HK-2 (cell line): ENCODE data around the gene RNASEH2B.
A peak's percentile ranks its signal among the peaks of the same experiment; 100 is the strongest.

Source experiments
- DNase-seq: peaks from one replicate; pipeline ENCODE4 v3.0.0-alpha.2; 2018; ENCODE audit not compliant: unreplicated experiment

Gene RNASEH2B

GRCh38 chr13:50907781-50908180 lies 1.8 kb upstream of the RNASEH2B start:
- no peak for DNase-seq

GRCh38 chr13:50908371-50908770 lies 1.2 kb upstream of the RNASEH2B start:
- DNase-seq: no peak

- peak; percentile 54 for DNase-seq
These were observed 854 bp downstream of the RNASEH2B start for GRCh38 chr13:50910485-50910805.

- DNase-seq: no peak
These were observed 1.6 kb downstream of the RNASEH2B start for GRCh38 chr13:50911081-50911631.

- DNase-seq: peak; percentile 71
These were observed 2.6 kb downstream of the RNASEH2B start for GRCh38 chr13:50911937-50912795.

GRCh38 chr13:50912851-50913250 lies 3.3 kb downstream of the RNASEH2B start:
- DNase-seq: no peak

- DNase-seq: no peak
These were observed 4.6 kb downstream of the RNASEH2B start for GRCh38 chr13:50914176-50914700.

GRCh38 chr13:50914848-50915247 lies 5.3 kb downstream of the RNASEH2B start:
- no peak for DNase-seq

GRCh38 chr13:50915565-50915964 lies 6.0 kb downstream of the RNASEH2B start:
- DNase-seq: no peak

- DNase-seq: no peak
These were observed 7.2 kb downstream of the RNASEH2B start for GRCh38 chr13:50916701-50917184.

- DNase-seq: no peak
These were observed 8.0 kb downstream of the RNASEH2B start for GRCh38 chr13:50917572-50917971.

- DNase-seq: no peak
These were observed 9.0 kb downstream of the RNASEH2B start for GRCh38 chr13:50918567-50918966.

- no peak for DNase-seq
These were observed 9.7 kb downstream of the RNASEH2B start for GRCh38 chr13:50919277-50919676.

GRCh38 chr13:50921706-50922105 lies 12.1 kb downstream of the RNASEH2B start:
- DNase-seq: no peak

GRCh38 chr13:50923272-50923671 lies 13.7 kb downstream of the RNASEH2B start:
- no peak for DNase-seq

- no peak for DNase-seq
These were observed 14.4 kb downstream of the RNASEH2B start for GRCh38 chr13:50924025-50924424.

- no peak for DNase-seq
These were observed 18.1 kb downstream of the RNASEH2B start for GRCh38 chr13:50927701-50928100.

- DNase-seq: no peak
These were observed 18.5 kb downstream of the RNASEH2B start for GRCh38 chr13:50928102-50928501.

- DNase-seq: no peak
These were observed 19.3 kb downstream of the RNASEH2B start for GRCh38 chr13:50928659-50929462.

GRCh38 chr13:50932091-50932490 lies 22.5 kb downstream of the RNASEH2B start:
- no peak for DNase-seq

GRCh38 chr13:50934735-50935435 lies 25.3 kb downstream of the RNASEH2B start:
- no peak for DNase-seq

GRCh38 chr13:50936679-50937078 lies 27.1 kb downstream of the RNASEH2B start:
- DNase-seq: no peak
